ENCODE data around the gene FUOM. TPM values are rescaled to one million over a fixed set of nuclear protein-coding genes. Genes with fewer than 3 reads are reported as not detected.

FUOM gene
- total and polyA plus RNA-seq, 2 of the 4 experiments (the other 2 are of a cell fraction) = 26.3 to 52.8 TPM

DNA sequence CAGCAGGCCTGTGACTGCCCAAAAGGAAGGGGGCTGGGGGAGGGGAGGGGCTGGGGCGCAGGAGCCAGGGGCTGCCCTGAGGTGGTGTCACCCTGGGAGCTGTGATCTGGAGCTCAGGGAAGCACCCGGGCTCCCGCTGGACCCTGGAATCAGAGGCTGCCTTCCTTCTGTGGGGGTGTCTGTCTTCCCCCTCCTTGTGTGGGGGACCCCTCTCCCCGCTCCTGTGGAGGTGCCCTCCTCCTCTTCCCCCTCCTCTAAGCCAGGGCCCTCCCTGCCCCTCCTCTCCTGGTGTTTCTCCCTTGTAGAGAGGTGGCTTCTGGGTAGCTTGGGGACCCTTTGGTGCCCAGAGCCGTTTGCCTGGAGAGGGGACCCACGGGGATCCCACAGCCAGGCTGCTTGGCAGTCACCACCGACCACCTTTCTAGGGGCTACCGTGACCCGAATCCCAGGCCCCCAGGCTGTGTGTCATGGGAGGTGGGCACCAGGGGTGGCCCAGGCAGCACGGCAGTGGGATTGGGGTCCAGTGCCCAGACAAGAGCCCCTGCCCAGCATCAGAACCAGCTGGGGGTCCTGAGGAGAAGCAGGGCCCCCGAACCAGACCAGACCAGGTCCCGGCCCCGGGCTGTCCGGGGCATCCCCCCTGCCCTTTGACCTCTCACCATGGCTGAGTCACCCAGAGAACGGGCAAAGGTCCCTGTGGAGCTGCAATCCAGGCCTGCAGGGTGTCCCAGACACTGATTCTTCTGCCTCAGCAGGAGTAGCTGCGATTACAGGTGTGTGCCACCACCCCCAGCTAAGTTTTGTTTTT is 9.9 kb downstream of the FUOM start (continued):
- TF ChIP-seq POLR2A (IDR thresholded peaks at IDR 0.05; ENCODE audit: low read depth, low read length) = no peak

DNA sequence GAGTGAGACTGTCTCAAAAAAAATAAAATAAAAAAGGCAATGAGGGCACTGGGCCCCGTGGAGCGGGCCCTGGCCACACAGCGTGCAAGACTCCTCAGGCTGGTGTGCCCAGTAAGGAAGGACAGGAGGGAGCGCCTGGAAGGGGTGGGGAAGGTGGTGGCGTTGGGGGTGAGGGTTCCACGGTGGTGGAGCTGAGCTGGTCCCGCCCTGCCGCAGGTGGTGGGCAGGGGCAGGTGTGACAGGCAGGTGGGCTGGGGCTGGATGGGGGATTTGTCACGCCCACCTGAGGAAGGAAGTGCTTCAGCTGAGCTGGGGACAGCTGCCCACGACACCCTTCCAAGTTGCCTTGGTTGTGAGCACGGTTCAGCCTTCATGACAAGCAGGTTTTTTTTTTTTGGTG is 11.4 kb downstream of the FUOM start:
- Histone ChIP-seq H3K27ac (ENCODE audit: insufficient read depth, low read length) (no peak overlapping the region), H2AFZ (replicated peaks; ENCODE audit: low read length, poor library complexity) (no peak overlapping the region), H3K4me3 (ENCODE audit: insufficient read depth, low read depth, low read length) (no peak overlapping the region), H2AK9ac (replicated peaks; ENCODE audit: low read depth, low read length, poor library complexity) (no peak overlapping the region), H3K18ac (ENCODE audit: low read depth, low read length) (no peak overlapping the region), H4K8ac (ENCODE audit: low read depth in 2 of 2, low read length in 2 of 2) (no peak overlapping the region), H2AK5ac (ENCODE audit: low read depth, low read length) (no peak overlapping the region), H2BK20ac (ENCODE audit: low read depth, low read length) (no peak overlapping the region), H3K9ac (ENCODE audit: low read depth, low read length) (no peak overlapping the region), H3K79me1 (ENCODE audit: low read depth in 1 of 2, low read length in 2 of 2) (no peaks in the 10 kb centered on the region), H3K4ac (ENCODE audit: low read depth, low read length) (no peak overlapping the region), H3K4me1 (ENCODE audit: control insufficient read depth, insufficient read depth, low read length) (no peaks in the 10 kb centered on the region), H3K36me3 (ENCODE audit: control insufficient read depth, insufficient read depth, low read length) (no peaks in the 10 kb centered on the region), H4K5ac (ENCODE audit: low read depth, low read length) (no peak overlapping the region), H3K9me3 (ENCODE audit: control insufficient read depth, insufficient read depth, low read length) (no peaks in the 10 kb centered on the region), H4K91ac (ENCODE audit: insufficient read depth, low read depth, low read length) (no peak overlapping the region), H3K14ac (replicated peaks; ENCODE audit: low read depth, low read length) (no peak overlapping the region), H3K56ac (ENCODE audit: extremely low read depth, insufficient read depth, low read length) (no peak overlapping the region), H4K20me1 (ENCODE audit: insufficient read depth, low read length) (no peaks in the 10 kb centered on the region), H2BK120ac (ENCODE audit: low read depth, low read length) (no peak overlapping the region), H2BK15ac (ENCODE audit: low read depth, low read length) (no peak overlapping the region), H3K4me2 (ENCODE audit: low read depth, low read length) (no peak overlapping the region), H2BK5ac (ENCODE audit: low read depth, low read length, poor library complexity, severe bottlenecking) (no peak overlapping the region), H3K27me3 (ENCODE audit: control insufficient read depth, insufficient read depth, low read length) (peaks cover 18% of the 10 kb centered on the region), H3K23ac (ENCODE audit: low read depth, low read length) (no peak overlapping the region), H3K9me1 (ENCODE audit: insufficient read depth, low read length) (0 out of 2 replicates have a peak, but pooled peaks cover 5% of the 10 kb centered on the region)
- TF ChIP-seq ELK1 (IDR thresholded peaks at IDR 0.05; ENCODE audit: borderline replicate concordance, low read depth, low read length) (no peak), CEBPB (IDR thresholded peaks at IDR 0.05; ENCODE audit: low read depth, low read length) (no peak), POLR2A (IDR thresholded peaks at IDR 0.05; ENCODE audit: low read depth, low read length) (no peak), RAD21 (IDR thresholded peaks at IDR 0.05; ENCODE audit: low read length) (no peak), CHD1 (IDR thresholded peaks at IDR 0.05; ENCODE audit: low read depth, low read length) (no peak), RCOR1 (IDR thresholded peaks at IDR 0.05; ENCODE audit: insufficient replicate concordance, low read length) (no peak), NFE2L2 (IDR thresholded peaks at IDR 0.05; ENCODE audit: low read depth, low read length) (no peak), MAFK (IDR thresholded peaks at IDR 0.05; ENCODE audit: low read depth, low read length) (no peak), FOS (IDR thresholded peaks at IDR 0.05; ENCODE audit: low read depth, low read length) (no peak), MXI1 (IDR thresholded peaks at IDR 0.05; ENCODE audit: borderline replicate concordance, low read depth, low read length) (no peak), CTCF (conservative IDR thresholded peaks at IDR 0.05; ENCODE audit: low read depth, low read length) (no peak)
- TF ChIP-seq, protein P1, sequence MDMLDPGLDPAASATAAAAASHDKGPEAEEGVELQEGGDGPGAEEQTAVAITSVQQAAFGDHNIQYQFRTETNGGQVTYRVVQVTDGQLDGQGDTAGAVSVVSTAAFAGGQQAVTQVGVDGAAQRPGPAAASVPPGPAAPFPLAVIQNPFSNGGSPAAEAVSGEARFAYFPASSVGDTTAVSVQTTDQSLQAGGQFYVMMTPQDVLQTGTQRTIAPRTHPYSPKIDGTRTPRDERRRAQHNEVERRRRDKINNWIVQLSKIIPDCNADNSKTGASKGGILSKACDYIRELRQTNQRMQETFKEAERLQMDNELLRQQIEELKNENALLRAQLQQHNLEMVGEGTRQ (IDR thresholded peaks at IDR 0.05; ENCODE audit: low read depth, low read length) = no peak
- BruUV-seq (replicated peaks) = no TSS peak
- ChIA-PET CTCF (interaction anchor here (0.7 kb wide), 1 partner anchor 166 kb away, joined by 3 read pairs; no protein-coding TSS in a partner anchor), POLR2A (ENCODE audit: unreplicated experiment) (no interaction called here)
- in situ Hi-C loops (cut with MboI; ENCODE audit: low sequenced_read_pairs) = no loop called here
- intact Hi-C loops (cut with micrococcal nuclease) = no loop called here
- DNase-seq (no peak), ATAC-seq (ENCODE audit: low read depth) (no peak)
- dilution Hi-C loops (cut with HindIII; ENCODE audit: low sequenced_read_pairs, unreplicated experiment) = no loop called here
- 58% methylated on average over 7 of the region's 11 CpGs; no CpG with 5 or more reads in 1 of the 2 experiments for WGBS, 2 experiments (ENCODE audit: extremely low coverage in 2 of 2, insufficient read length in 1 of 2)
